Stomach (tissue), 9 donors: ENCODE measurements around the gene DGCR6. TPM values are rescaled to one million over a fixed set of nuclear protein-coding genes. Genes with fewer than 3 reads are reported as not detected.
"Not testable (repeated sequence)": the region's sequence is repeated elsewhere in the genome, so short reads cannot be mapped to it uniquely, and the experiment has no call there.

Source experiments
- DNase-seq, 2 donors: peaks; one replicate each; pipeline versions ENCODE4 v3.0.0 to v3.0.0-alpha.2; 2013 to 2019
- H3K27ac ChIP-seq, 5 donors: fragments of 200-600 bp in 4 of 5; sonication (generic) in 4 of 5; one replicate each; pipeline ENCODE4 v1.5.1; 2013 to 2019; ENCODE audit warnings: mild to moderate bottlenecking in 1 of 5, moderate library complexity in 1 of 5
- H3K27me3 ChIP-seq, 3 donors: fragments of 200-600 bp; sonication (generic); one replicate each; pipeline ENCODE4 v1.5.1; 2017 to 2019; ENCODE audit warnings: mixed run types in 1 of 3
- H3K36me3 ChIP-seq, 4 donors: fragments of 200-600 bp; sonication (generic); 1 replicate in 3 of 4; 2 replicates in 1 of 4; pipeline ENCODE4 v1.5.1; 2016 to 2019
- H3K4me1 ChIP-seq, 4 donors: fragments of 200-600 bp; sonication (generic); one replicate each; pipeline ENCODE4 v1.5.1; 2016 to 2019
- H3K4me3 ChIP-seq, 4 donors: fragments of 200-600 bp; sonication (generic) in 3 of 4; one replicate each; pipeline ENCODE4 v1.5.1; 2016 to 2019; ENCODE audit warnings: mild to moderate bottlenecking in 1 of 4
- H3K9me3 ChIP-seq, 4 donors: fragments of 200-600 bp; sonication (generic); one replicate each; pipeline ENCODE4 v1.5.1; 2016 to 2019
- CTCF ChIP-seq, 7 experiments: fragments of 450-650 bp in 4 of 7; fragments of 200-600 bp in 3 of 7; sonication (generic) in 3 of 7; IDR thresholded peaks; one replicate each; pipeline ENCODE4 v1.5.1; 2016 to 2019; ENCODE audit warnings: antibody characterized with exemption in 7 of 7, control low read depth in 2 of 7, mild to moderate bottlenecking in 1 of 7
- EP300 ChIP-seq: sonication (generic); formaldehyde crosslinking; IDR thresholded peaks from one replicate; pipeline ENCODE4 v1.6.1; 2017; ENCODE audit warnings: antibody characterized with exemption
- POLR2A ChIP-seq, 4 donors: fragments of 450-650 bp; IDR thresholded peaks; one replicate each; pipeline ENCODE4 v1.6.1; 2016; ENCODE audit warnings: antibody characterized with exemption in 4 of 4, control low read depth in 2 of 4, mild to moderate bottlenecking in 1 of 4, moderate library complexity in 1 of 4
- POLR2AphosphoS5 ChIP-seq, 3 donors: sonication (generic); formaldehyde crosslinking; IDR thresholded peaks; one replicate each; pipeline ENCODE4 v1.6.1; 2016; ENCODE audit warnings: antibody characterized with exemption in 3 of 3
- WGBS, 5 donors: extraction: QIAGEN DNeasy Blood & Tissue Kit in 3 of 5; methylation state at CpG; one replicate each; pipeline versions ENCODE4 v1.1.5 to v1.1.7; 2013 to 2018; 5-methylcytosine and 5-hydroxymethylcytosine counted together
- intact Hi-C: fragments of 100-400 bp; cut with DNase I; formaldehyde crosslinking; loops from one replicate; pipeline ENCODE4 v1.15.1; 2023; ENCODE audit warnings: low total_unique reads
- polyA plus RNA-seq, 3 donors: library from polyadenylated mRNA; stranded (reverse); fragments of 200-250 nt; gene quantifications; one replicate each; pipeline ENCODE4 v1.2.3, GENCODE V29; 2013
- total RNA-seq, 5 donors: library from RNA; depleted of rRNA; stranded (reverse); fragments of >200 nt; gene quantifications; one replicate each; pipeline versions ENCODE4 v1.1.0 to v1.2.3, GENCODE V29; 2014 to 2016
- donor health status: healthy with polysubstance abuse.
- donor health status: Bipolar disorder and iron deficiency.
- donor health status: healthy.

The DGCR6 gene
- total and polyA plus RNA-seq, 8 donors = 0.19 to 4.2 (median 1.8) TPM; not detected in 1

GRCh38 chr22:18947905-18948304 is 41.8 kb downstream of the DGCR6 start:
- no peaks in the 10 kb centered on the region for H3K4me1 ChIP-seq
- no peaks in the 10 kb centered on the region for H3K36me3 ChIP-seq
- H3K27ac ChIP-seq = no peak overlapping the region
- 68 to 88% (median 74%) methylated on average over 7 to 12 of the region's 12 CpGs for WGBS, 5 donors
- H3K9me3 ChIP-seq = no peaks in the 10 kb centered on the region
- H3K4me3 ChIP-seq = no peak overlapping the region
- intact Hi-C loops = no loop called here
- H3K27me3 ChIP-seq = peaks cover 0 to 46% (median 0%) of the 10 kb centered on the region in 3 donors
- TF ChIP-seq CTCF (IDR thresholded peaks at IDR 0.05) (no peak), POLR2AphosphoS5 (IDR thresholded peaks at IDR 0.05) (no peak), POLR2A (IDR thresholded peaks at IDR 0.05) (no peak), EP300 (no peak)
- no peak for DNase-seq

GRCh38 chr22:18950141-18950540 is 44.0 kb downstream of the DGCR6 start:
- H3K36me3 ChIP-seq = no peaks in the 10 kb centered on the region
- H3K27me3 ChIP-seq = peaks cover 0 to 61% (median 0%) of the 10 kb centered on the region in 3 donors
- TF ChIP-seq POLR2A (IDR thresholded peaks at IDR 0.05) = no peak
- TF ChIP-seq EP300 = no peak
- TF ChIP-seq CTCF (IDR thresholded peaks at IDR 0.05) = no peak
- no peak for TF ChIP-seq POLR2AphosphoS5 (IDR thresholded peaks at IDR 0.05)
- H3K4me1 ChIP-seq = no peaks in the 10 kb centered on the region
- no peaks in the 10 kb centered on the region for H3K9me3 ChIP-seq
- no peak overlapping the region for H3K4me3 ChIP-seq
- no peak for DNase-seq
- WGBS, 5 donors = 59 to 82% (median 74%) methylated on average over 5 of the region's 5 CpGs
- intact Hi-C loops = no loop called here
- H3K27ac ChIP-seq = no peak overlapping the region

DNA sequence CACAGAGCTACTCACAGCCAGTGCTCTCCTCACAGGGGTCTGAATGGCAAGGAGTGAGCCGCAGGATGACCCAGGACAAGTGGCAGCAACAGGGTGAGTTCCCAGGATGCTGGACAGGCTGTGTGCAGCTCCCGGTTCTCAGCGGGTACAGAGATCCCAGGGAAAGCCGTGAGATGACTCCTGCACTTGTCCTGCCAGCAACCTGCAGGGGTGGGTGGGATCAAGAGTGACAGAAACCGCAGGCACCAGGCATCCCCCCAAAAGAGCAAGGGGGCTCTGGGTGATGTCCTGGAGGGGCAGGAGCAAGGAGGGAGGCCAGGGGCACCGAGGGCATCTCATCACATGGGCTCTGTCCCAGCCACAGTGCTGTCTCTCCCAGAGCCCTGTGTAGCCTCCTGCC is 45.9 kb downstream of the DGCR6 start:
- no peaks in the 10 kb centered on the region for H3K4me1 ChIP-seq
- intact Hi-C loops = no loop called here
- 67 to 90% (median 75%) methylated on average over 5 to 6 of the region's 6 CpGs for WGBS, 5 donors
- peaks cover 0 to 72% (median 0%) of the 10 kb centered on the region in 3 donors for H3K27me3 ChIP-seq
- H3K4me3 ChIP-seq = no peak overlapping the region
- TF ChIP-seq POLR2A (IDR thresholded peaks at IDR 0.05) (no peak), POLR2AphosphoS5 (IDR thresholded peaks at IDR 0.05) (no peak), EP300 (no peak), CTCF (IDR thresholded peaks at IDR 0.05) (no peak)
- H3K36me3 ChIP-seq = no peaks in the 10 kb centered on the region
- H3K9me3 ChIP-seq = no peaks in the 10 kb centered on the region
- no peak overlapping the region for H3K27ac ChIP-seq
- no peak for DNase-seq

- 42 to 59% (median 57%) methylated on average over 7 to 14 of the region's 14 CpGs for WGBS, 5 donors
- H3K36me3 ChIP-seq, intact Hi-C loops, H3K4me3 ChIP-seq, H3K27ac ChIP-seq, H3K9me3 ChIP-seq, DNase-seq, H3K4me1 ChIP-seq: not testable (repeated sequence)
- H3K27me3 ChIP-seq = peaks cover 0 to 74% (median 0%) of the 10 kb centered on the region in 3 donors
These were observed 47.0 kb downstream of the DGCR6 start for GRCh38 chr22:18953128-18953527.

DNA sequence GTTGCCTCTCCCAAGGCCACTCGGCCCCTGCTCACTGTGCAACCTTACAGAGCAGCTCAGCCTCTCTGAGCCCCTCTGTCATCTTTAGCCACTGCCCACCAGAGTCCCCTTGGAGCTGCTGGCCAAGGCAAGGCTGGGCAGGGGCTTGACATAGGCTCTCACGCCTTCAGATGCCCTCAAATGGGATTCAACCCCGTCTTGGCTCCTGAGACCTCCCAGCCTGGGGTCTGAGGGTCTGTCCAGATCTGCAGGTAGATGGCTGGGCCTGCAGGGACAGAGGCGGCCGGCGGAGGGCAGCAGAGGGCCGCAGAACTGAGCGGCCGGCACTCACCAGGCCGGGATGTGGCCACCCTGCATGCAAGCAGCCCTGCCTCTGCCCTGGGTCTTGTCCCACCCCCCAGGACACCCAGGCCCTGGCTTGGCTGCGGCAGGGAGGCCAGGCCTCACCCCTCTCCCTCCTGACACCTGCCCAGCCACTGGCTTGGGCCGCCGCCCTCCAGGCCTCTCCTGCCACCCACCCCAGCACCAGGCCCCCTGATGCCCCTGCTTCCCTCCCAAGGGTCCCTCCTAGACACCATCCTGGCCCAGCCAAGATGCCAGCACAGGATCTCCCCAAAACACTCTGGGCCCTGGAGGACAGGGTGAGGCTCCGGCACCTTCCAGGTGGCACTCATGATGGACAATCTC is 48.3 kb downstream of the DGCR6 start:
- H3K4me3 ChIP-seq, H3K4me1 ChIP-seq, H3K27ac ChIP-seq, H3K9me3 ChIP-seq, intact Hi-C loops, H3K36me3 ChIP-seq: not testable (repeated sequence)
- H3K27me3 ChIP-seq = peaks cover 0 to 75% (median 0%) of the 10 kb centered on the region in 3 donors
- WGBS, 5 donors = 7 to 39% (median 9%) methylated on average over 3 to 12 of the region's 14 CpGs
- DNase-seq = peak; percentile 75 to 83
- TF ChIP-seq CTCF (IDR thresholded peaks at IDR 0.05) = peak in 5 of 7 experiments; percentile 50 to 85 (median 65)
